Activated T-helper 9 cell treated with anti-CD3 and anti-CD28 coated beads, Interleukin-2, amount 50 U/mL, for 16 hours (primary cell): ENCODE results near the gene LRRK1.

Source experiments
- DNase-seq: peaks from one replicate; pipeline ENCODE4 v3.0.0-alpha.2; 2020; ENCODE audit warnings: low read depth

The LRRK1 gene

GRCh38 chr15:101043011-101043410 lies 123.9 kb downstream of the LRRK1 start:
- no peak for DNase-seq

GRCh38 chr15:101043911-101044624 lies 124.9 kb downstream of the LRRK1 start:
- no peak for DNase-seq

- no peak for DNase-seq
Measured at GRCh38 chr15:101044625-101045235, 125.6 kb downstream of the LRRK1 start.

- DNase-seq, result no peak
Measured at GRCh38 chr15:101045236-101045646, 126.1 kb downstream of the LRRK1 start.

GRCh38 chr15:101045835-101046691 lies 126.9 kb downstream of the LRRK1 start:
- no peak for DNase-seq

GRCh38 chr15:101046826-101047225 lies 127.7 kb downstream of the LRRK1 start:
- no peak for DNase-seq

GRCh38 chr15:101047301-101047781 lies 128.2 kb downstream of the LRRK1 start:
- no peak for DNase-seq

GRCh38 chr15:101048176-101048575 lies 129.0 kb downstream of the LRRK1 start:
- DNase-seq, result no peak

GRCh38 chr15:101048581-101049030 lies 129.4 kb downstream of the LRRK1 start:
- no peak for DNase-seq

- no peak for DNase-seq
Measured at GRCh38 chr15:101049282-101049681, 130.1 kb downstream of the LRRK1 start.

- DNase-seq, result no peak
Measured at GRCh38 chr15:101049856-101050622, 130.9 kb downstream of the LRRK1 start.

- DNase-seq, result no peak
Measured at GRCh38 chr15:101050623-101051290, 131.6 kb downstream of the LRRK1 start.

- DNase-seq, result no peak
Measured at GRCh38 chr15:101051291-101052030, 132.3 kb downstream of the LRRK1 start.

- DNase-seq, result no peak
Measured at GRCh38 chr15:101052031-101052620, 133.0 kb downstream of the LRRK1 start.

- DNase-seq, result no peak
Measured at GRCh38 chr15:101052681-101053121, 133.5 kb downstream of the LRRK1 start.

GRCh38 chr15:101053261-101053660 lies 134.1 kb downstream of the LRRK1 start:
- DNase-seq, result no peak

- no peak for DNase-seq
Measured at GRCh38 chr15:101054116-101054515, 135.0 kb downstream of the LRRK1 start.

GRCh38 chr15:101054991-101055390 lies 135.8 kb downstream of the LRRK1 start:
- DNase-seq, result no peak

- DNase-seq, result no peak
Measured at GRCh38 chr15:101055411-101055810, 136.3 kb downstream of the LRRK1 start.
